HG02981 (cell line): ENCODE measurements around the gene MPPED2.

Experiments used
- ATAC-seq: cut with Tn5 transposase; IDR thresholded peaks from one replicate; pipeline ENCODE4 v1.9.1; 2021; ENCODE audit warnings: mild to moderate bottlenecking, moderate library complexity; ENCODE audit not compliant: unreplicated experiment

The MPPED2 gene

DNA sequence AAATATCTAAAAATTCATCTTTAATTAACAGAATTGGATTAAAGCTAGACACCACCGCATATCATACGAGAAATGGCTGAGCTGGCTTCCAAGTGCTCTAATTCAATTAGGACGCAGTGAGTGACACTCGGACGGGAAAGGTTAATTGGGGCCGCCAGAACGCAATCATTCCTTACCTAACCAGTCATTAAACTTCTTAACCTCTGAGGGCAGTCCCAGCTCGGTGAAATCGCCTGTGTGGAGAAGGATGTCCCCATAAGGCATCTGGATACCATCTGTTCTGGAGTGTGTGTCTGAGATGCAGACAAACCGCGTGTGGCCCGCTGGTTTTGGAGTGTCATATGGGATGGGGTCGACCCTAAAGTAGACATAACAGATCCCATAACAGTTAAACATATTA, 50.3 kb downstream of the MPPED2 start:
- no peak for ATAC-seq

DNA sequence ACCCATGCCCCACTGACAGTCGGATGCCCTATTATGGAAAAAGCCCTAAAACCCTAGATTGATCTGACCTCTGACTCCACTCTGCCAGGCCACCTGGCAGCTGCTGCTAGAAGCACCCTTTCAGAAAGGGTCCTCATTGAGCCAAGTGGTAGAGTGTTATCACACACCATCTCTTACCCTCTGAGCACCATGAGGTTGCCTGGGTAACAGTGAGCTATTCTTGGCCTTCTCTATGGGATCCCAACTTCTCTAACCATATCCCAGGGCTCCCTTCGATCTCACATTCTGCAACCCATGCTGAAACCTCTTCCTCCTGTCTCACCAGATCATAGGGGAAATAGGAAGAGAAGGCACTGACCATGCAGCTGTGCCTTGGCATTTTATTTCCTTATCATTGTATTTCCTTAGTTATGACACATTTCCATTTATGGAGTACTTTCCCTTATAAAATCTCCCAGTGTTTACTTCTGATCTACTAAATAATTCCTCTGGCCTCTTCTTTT, 52.7 kb downstream of the MPPED2 start:
- ATAC-seq: no peak

DNA sequence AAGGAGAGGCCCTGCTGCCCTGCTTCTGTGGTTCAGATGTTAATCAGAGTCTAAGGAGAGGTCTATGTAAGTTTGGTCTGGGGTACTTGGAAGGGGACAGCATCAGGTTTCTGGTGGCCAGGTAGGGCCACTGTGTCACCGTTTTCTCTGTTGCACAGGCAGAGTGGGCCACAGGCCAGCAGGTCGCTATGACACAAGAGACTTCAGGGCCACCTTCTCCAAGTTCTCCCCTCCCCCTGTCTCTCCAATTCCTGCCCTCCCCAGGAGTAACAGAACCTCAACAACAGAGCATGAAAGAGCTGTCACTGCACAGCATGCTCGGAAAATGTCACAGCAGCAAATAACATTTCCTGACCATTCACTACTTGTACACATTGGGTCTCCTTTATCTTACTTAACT, 58.6 kb downstream of the MPPED2 start:
- ATAC-seq: no peak

DNA sequence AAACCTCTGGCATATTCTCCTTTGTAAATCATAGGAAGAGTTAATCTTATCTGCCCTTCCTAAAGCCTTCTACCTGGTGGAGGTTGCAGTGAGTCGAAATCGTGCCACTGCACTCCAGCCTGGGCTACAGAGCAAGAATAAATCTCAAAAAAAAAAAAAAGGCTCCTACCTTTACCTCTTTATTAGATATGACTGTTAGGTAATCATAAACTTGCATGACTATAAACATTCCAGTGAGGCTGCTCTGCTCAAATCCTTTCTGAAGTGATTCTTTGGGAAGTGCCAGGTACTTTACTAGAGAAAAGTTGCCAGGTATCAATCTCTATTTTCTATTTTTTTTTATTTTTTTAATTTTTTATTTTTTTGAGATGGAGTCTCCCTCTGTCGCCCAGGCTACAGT, 59.6 kb downstream of the MPPED2 start:
- no peak for ATAC-seq

DNA sequence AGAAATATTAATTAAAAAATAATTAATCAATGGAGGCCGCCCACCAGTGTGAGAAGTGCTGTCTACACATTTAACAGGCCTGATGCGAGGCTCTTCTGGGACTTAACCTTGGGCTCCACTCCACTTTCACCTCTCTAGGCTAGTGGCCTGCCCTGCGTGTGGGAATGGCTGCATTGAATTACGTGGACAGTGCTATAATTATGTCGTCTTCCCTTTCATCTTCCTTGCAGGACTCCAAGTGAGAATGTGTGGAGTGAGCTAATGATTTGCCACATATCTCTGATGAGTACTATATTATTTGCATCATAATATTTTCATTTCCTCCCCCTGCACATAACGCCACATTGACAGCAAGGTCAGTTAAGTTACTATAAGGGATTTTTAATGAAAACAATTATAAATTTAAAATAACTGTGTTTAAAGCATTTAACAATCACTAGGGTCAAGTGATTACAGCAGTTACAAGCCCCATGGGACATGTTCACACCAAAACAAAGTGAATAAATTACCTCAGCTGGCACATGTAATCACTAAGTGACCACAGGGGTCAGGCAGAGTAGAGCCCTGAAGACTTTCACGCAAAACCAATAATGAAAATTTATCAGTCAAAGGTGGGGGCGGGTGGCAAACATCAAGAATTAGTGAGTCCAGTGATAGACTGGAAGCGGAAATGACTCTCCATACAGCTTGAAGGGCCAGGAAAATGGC, 63.5 kb downstream of the MPPED2 start:
- no peak for ATAC-seq

DNA sequence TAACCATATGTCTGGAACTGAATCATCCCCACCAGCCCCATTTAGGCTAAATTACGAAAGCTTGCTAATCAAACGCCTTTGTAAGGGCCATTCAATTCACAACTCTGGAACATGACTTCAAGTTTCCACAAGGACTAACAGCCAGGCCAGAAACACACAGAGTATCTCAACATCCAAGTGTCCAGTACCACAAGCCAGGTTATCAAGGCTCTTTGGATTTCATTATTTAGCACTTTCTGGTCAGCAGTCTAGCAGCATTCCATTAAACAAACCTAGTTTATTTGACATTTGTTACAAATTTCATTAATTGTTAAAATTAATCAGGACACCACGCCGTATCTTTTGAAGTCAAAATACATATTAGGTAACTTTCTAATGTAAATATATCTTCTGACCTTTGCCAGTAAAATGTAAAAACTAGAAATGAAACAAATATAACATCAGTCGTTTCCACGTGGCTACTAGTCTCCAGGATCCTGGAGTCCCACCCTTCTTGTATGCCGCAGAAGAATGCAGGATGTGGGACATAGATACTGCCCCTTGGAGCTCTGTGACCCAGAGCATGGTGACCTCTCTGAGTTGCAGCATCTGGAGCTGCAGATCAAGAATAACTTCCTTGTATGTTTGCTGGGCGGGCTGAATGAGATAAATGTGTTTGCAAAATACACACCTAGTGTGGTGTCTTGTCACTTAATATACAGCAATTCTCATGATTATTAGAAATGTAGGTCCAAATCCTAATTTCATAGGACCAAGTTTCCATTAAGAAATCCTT, 64.7 kb downstream of the MPPED2 start:
- no peak for ATAC-seq

DNA sequence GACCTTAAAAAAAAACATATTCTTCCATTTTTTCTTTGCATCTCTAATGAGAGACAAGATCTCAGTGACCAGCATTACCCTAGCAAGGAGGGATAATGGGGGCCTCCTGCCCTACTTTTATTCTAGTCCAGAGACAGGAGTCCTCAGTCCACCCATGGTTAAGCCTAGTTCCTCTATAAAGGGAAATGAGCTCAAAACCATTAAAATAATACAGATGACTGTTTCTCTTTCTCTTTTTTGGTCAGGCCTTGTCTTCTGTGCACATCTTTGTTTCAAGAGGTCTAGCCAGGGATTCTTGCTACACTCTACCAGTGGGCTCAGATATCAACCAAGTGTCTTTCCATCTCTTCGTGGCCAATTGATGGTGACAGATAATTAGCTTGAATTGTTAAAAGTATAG, 73.1 kb downstream of the MPPED2 start:
- ATAC-seq: no peak

DNA sequence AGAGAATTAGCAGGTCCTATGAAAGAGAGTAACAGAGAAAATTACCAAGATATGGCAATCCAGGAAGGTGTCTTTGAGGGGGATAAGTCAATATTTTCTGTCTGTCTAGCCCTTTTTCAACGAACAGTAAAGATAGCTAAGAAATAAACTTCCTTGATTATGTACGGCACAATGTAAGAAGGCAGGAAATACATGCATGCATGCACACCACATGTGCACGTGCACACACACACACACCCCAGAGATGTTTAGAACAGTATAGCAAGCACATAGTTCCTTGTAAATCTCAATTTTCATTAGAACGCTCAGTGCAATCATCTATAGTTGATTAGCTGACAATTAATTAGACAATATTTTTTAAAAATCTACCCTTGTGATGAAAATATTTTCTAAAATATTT, 74.7 kb downstream of the MPPED2 start:
- no peak for ATAC-seq

DNA sequence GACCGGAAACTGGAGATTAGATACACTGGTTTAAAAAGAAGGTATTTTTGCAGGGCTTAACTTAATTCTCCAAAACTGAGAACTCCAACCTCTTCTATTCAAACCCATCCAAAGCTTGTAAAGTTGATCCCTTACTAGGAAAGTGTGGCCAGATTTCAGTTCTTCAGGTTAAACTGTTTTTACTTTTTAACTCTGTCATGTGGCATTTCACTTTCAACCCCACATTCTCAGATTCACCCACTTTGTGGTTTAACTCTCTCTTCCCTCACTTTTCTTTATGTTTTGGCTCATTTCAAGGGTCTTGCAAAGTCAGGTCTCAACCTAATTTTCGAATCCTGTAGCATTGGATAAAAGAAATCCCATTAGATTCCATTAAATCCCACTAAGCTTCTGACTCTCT, 75.4 kb downstream of the MPPED2 start:
- ATAC-seq: no peak

DNA sequence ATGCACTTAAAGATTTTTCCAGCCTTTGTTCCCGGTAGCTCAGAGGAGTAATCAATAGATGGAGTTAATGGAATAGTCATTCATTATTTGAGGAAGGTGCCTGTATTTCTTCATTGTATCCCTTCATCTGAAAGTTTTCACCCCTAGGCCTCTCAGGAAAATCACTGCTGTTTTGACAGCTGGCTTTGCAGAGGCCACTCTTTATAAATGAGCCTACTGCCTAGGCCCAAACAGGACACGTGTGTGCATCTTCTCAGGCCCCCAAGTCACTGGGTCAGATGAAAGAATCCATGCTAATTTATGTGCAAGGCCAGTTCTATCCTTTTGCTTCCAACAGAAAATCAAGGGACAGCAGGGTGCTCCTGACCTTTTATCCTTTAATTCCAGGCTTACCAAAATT, 76.8 kb downstream of the MPPED2 start:
- no peak for ATAC-seq

DNA sequence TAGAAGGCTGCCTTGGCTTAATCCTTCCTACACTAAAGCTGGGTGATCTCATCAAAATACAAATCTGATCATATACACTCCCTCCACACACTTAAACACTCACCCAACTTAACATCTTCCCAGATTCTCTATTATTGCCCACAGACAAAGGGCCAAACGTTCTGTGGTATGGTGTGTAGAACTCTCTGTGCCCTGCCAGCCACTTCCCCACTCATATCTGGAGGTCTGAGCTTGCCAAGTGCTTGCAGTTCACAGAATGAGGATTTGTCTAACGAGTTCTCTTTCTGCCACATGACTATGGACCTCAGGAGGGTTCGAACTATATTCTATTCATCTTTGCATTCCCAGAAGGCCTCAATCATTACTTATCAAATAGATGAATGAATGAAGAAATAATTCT, 77.6 kb downstream of the MPPED2 start:
- no peak for ATAC-seq

DNA sequence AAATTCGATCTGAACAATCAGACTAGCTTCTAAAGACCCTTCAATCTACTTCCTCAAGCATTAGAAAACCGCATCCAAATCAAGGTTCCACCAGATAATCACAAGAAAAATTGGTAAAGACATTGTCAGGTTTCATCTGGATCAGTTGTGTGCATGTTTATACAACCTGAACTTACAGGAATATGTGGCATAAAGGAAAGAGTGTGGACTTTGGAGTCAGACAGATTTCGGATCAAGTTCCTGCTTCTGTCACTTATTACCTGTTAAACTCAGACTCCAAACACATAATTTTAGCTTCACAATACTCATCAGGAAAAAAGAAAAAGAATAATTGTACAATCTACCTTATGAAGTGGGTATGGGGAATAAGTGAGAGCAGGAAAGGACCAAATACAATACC, 80.5 kb downstream of the MPPED2 start:
- ATAC-seq: no peak

DNA sequence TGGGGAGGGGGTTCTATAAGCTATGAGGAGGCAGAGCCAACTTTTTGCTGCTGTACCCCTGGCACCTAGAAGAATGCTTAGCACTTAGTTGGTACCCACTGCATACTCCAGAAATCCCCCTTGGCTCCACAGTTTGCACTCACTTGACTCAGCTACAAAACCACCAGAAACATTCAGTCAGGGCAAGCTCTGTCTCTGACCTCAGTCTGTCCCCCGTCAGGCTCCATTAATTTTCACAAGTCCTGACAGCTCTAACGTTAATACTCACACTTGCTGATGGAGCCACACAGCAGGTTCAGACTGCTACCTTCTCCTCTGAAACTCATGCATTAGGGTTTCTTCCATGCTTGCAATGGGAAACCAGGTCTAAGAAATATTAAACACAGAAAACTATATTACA, 81.7 kb downstream of the MPPED2 start:
- ATAC-seq: no peak

DNA sequence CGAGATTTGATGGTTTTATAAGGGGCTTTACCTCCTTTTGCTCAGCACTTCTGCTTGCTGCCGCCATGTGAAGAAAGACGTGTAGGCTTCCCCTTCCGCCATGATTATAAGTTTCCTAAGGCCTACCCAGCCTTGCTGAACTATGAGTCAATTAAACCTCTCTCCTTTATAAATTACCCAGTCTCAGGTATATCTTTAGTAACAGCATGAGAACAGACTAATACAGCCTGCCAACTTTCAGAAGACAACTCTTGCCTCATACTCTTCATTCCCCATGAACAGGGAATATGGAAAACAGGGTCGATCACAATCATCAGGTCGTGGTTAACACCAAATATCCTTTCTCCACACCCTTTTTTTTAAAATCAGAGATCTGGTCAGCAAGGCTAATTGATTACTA, 83.0 kb downstream of the MPPED2 start:
- no peak for ATAC-seq

DNA sequence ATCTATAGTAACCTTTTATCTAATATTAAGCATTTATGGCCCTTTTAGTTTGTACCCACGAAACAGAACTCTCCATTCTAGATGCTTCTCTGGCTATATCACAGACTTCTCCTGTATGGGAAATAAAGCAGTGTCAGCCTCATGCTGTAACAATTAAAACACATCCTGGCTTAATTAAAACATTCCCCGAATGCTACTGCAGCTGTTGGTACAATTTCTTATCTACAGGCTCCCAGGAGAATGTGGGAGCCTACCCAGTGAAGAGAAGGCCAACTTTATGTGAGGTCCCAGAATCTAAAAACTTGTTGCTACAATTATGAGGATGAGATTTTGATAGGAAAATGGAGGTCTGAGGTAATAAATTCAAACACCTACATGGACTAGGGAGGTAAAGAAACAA, 83.8 kb downstream of the MPPED2 start:
- no peak for ATAC-seq

DNA sequence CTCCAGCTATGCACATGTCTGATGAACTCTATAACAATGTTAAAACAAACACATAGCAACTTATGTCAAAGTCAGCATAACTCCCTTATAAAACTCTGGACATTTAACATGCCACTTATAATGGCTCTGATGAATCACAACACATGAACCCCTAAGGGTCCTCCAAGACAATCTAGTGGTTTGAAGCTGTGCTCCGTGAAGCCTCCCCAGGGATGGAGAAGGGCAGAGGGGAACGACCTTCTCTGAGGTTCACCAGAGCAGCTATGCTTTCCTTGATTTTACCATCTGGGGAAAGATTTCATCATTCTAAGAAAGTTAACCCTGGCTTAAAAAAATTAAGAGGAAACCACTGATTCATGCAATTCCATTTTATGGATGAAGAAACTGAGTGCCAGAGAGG, 84.4 kb downstream of the MPPED2 start:
- no peak for ATAC-seq

DNA sequence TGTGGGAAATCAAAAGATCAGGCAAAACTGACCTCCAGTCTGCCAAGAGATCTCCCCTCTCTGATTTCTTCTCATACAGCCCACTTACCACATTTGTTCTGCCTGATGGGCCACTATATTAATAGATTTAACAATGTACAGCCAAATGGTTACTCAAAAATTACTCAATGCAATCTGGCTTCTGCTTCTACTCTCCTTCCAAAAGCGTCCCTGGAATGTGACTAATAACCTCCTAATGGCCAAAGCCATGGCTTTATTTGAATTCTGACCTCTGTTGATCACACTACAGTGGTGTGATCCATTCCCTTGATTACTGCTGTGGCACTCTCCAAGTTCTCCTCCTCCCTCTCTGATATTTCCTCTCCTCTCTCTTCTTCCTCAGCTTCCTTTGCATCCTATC, 86.2 kb downstream of the MPPED2 start:
- no peak for ATAC-seq

DNA sequence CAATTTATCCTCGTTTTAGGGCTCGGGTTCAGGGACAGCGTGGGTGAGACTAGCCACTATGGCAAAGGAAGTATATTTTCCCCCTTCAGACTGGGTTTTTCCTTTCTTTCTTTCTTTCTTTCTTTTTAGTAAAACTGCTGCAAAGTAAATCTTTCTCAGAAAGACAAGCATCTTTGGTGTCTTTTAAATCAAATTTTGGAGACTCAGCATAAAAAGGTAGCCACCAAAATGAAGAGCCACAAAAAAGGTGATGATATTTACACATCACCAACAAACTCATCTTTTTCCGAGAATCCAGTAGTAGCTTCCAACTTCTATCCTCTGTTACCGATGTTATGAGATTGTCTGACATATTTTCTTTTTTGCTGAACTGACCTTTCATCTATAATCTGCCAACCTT, 88.6 kb downstream of the MPPED2 start:
- no peak for ATAC-seq

DNA sequence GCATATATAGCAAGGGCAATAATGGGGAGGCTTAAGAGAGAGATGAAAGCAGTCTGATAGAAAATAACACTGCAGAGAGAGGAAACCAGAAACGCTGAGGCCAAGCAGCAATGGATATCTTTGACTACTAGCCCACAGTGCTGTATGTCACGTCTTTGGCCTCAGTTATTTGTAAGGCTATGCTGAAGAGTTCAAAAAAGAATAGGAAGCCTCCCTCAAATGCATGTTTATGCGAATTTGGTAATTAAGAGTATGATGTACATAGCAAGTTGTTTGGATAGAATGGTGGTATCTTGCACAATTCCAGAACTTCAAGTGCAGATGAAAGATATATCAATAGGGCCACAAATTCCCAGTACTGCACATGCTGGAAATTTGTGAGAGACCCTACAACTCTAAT, 89.2 kb downstream of the MPPED2 start:
- ATAC-seq: no peak

DNA sequence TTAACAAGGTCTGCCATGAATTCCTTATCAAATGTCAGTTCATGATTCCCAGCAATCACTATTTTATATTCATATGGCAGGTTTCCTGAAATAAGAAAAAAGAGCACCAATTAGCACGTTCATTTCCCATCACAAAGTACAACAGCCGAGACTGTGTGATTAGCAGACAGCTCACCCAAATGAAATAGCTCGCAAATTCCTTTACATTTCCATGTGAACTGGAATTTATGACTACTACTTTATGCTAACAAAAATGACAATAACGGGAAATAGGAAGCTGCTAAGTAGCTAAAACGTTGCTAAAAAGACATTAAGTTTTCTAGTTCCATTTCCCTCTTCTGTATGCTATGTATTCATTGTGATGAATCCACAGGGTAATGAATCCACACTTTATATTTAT, 90.7 kb downstream of the MPPED2 start:
- no peak for ATAC-seq

DNA sequence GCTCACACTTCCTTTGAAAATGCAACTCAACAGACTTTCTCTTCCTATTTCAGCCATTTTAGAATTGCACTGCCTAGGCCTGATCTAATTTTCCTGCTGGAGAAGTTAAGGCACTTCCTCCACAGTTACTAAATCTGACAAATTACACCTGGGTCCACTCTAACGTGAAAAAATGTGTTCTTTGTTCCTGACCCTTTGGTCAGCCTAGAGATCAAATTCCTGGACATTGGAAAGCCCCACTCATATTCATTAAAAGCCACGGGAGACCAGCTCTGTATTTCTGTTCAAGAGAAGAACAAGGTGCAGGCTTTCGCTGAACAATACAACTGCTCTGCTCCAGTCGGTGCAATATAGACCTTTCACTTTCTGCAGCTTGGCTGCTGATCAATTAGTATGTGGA, 96.6 kb downstream of the MPPED2 start:
- ATAC-seq: no peak

DNA sequence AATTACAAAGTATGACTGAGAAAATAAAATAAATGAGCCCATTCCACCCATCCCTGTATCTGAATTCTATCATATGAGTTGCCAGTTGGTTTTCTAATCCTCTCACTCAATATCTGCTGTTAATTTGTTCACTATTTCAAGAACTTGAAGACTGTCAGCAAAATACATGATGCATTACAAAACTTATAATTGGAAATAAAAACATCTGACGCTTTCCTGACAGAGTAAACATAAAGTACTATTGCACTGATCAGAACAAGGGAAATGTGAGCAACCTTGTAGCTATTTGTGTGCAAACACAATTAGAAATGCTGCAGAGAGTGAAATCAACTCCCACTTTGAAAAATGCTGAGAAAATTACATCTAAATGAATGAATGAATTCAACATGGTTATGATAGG, 97.1 kb downstream of the MPPED2 start:
- no peak for ATAC-seq
